Psoas muscle (tissue), 8 donors: Measurements from ENCODE around the gene VPS51. TPM values are rescaled to one million over a fixed set of nuclear protein-coding genes. Genes with fewer than 3 reads are reported as not detected.

ENCODE experiments used
- ATAC-seq, 4 donors: fragments of 200-7000 bp; cut with Tn5 transposase; one replicate each; pipeline ENCODE4 v1.9.1; 2020; ENCODE audit warnings: moderate library complexity in 3 of 4, mild to moderate bottlenecking in 2 of 4
- DNase-seq, 2 donors: peaks; one replicate each; pipeline ENCODE4 v3.0.0-alpha.2; 2020
- H3K27ac ChIP-seq: fragments of 200-600 bp; one replicate; pipeline ENCODE4 v1.8.0; 2022
- H3K27me3 ChIP-seq, 3 donors: fragments of 200-600 bp in 1 of 3; one replicate each; pipeline versions ENCODE4 v1.6.1 to v1.8.0; 2013 to 2022; ENCODE audit warnings: low read length in 2 of 3, mild to moderate bottlenecking in 2 of 3, moderate library complexity in 1 of 3; ENCODE audit not compliant: insufficient read depth in 3 of 3
- H3K36me3 ChIP-seq, 2 donors: fragments of 200-600 bp in 1 of 2; one replicate each; pipeline versions ENCODE4 v1.6.1 to v1.8.0; 2013 to 2022; ENCODE audit warnings: low read depth in 1 of 2, mild to moderate bottlenecking in 1 of 2, moderate library complexity in 1 of 2; ENCODE audit not compliant: insufficient read depth in 1 of 2
- H3K4me1 ChIP-seq: fragments of 200-600 bp; one replicate; pipeline ENCODE4 v1.8.0; 2022
- H3K4me3 ChIP-seq: fragments of 200-600 bp; one replicate; pipeline ENCODE4 v1.8.0; 2022; ENCODE audit warnings: mild to moderate bottlenecking
- H3K9me3 ChIP-seq: fragments of 200-600 bp; one replicate; pipeline ENCODE4 v1.8.0; 2022
- WGBS, 3 donors: extraction: QIAGEN DNeasy Blood & Tissue Kit; methylation state at CpG; one replicate each; pipeline versions ENCODE4 v1.1.6 to v1.1.7; 2013; 5-methylcytosine and 5-hydroxymethylcytosine counted together
- intact Hi-C, 2 donors: fragments of 100-400 bp; cut with DNase I; formaldehyde crosslinking; loops; one replicate each; pipeline versions ENCODE4 v1.11.0 to v1.14.2; 2022
- polyA plus RNA-seq, 3 donors: library from polyadenylated mRNA; stranded (reverse); fragments of 200-250 nt; gene quantifications; one replicate each; pipeline ENCODE4 v1.2.3, GENCODE V29; 2013
- total RNA-seq, 4 donors: library from RNA; stranded (reverse); fragmentation: NEBNext Ultra II Directional in 2 of 4; extraction: Animal tissue kit (Norgen Biotek cat#: 25700) in 2 of 4; gene quantifications; one replicate each; pipeline versions ENCODE4 v1.2.1 to v1.2.4, GENCODE V29; 2021 to 2023
- TF ChIP-seq, protein P1 (sequence below): fragments of 200-600 bp; IDR thresholded peaks from one replicate; pipeline ENCODE4 v1.8.0; 2022; ENCODE audit warnings: antibody characterized with exemption
- donor health status: healthy with polysubstance abuse.
- donor health status: DM: no; HTN: no; CAD: no; lungs with moderate emphysema.
- donor health status: Bipolar disorder and iron deficiency.
- donor health status: healthy.
- donor health status: DM: yes; HTN: yes; CAD: no.
- donor health status: DM: no; HTN: no; CAD: no.
- donor health status: DM: no; HTN: no; CAD: no.
- donor health status: DM: yes; HTN: yes; CAD: no.

VPS51 gene
- total and polyA plus RNA-seq, 7 donors, result 60.3 to 110 (median 90.5) TPM

DNA sequence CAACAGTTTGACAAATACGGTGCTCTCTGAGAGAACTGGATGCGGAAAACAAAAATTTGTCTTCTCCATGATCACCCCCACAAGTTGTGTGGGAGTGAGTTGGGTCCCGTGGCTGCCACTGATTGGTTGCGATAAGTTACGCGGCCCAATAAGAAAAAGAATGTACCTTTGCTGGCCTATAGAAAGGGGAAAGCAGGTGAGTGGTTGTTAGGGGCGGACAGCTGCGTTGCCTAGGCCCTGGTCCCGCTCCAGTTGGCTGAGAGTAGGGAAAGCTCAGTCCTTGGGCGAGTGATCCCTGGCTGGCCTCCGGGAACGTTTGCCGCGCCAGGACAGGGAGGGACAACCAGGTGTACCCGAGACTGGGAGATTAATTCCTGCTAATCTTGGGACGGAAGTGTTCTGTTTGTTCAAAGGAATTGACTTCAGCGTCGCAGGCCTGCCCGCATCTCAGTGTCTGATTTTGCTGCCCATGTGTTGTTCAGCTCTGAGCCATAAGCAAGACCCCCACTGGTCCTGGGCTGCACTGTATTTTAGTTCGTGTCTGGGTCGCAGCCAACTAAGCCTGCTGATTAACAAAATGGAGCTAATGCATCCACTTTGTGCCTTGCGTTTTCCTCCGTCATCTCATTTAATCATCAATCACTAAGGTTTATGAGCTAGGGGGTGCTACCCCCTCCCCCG lies 39.1 kb downstream of the VPS51 start:
- peak overlapping the region; percentile 96 for H3K27ac ChIP-seq
- WGBS, 3 donors, result 1 to 2% (median 2%) methylated on average over 23 to 24 of the region's 24 CpGs
- ATAC-seq (peak; percentile 88 to 91 (median 90)), DNase-seq (peak; percentile 90 to 97)
- TF ChIP-seq, protein P1, sequence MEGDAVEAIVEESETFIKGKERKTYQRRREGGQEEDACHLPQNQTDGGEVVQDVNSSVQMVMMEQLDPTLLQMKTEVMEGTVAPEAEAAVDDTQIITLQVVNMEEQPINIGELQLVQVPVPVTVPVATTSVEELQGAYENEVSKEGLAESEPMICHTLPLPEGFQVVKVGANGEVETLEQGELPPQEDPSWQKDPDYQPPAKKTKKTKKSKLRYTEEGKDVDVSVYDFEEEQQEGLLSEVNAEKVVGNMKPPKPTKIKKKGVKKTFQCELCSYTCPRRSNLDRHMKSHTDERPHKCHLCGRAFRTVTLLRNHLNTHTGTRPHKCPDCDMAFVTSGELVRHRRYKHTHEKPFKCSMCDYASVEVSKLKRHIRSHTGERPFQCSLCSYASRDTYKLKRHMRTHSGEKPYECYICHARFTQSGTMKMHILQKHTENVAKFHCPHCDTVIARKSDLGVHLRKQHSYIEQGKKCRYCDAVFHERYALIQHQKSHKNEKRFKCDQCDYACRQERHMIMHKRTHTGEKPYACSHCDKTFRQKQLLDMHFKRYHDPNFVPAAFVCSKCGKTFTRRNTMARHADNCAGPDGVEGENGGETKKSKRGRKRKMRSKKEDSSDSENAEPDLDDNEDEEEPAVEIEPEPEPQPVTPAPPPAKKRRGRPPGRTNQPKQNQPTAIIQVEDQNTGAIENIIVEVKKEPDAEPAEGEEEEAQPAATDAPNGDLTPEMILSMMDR, result no peak
- peaks cover 30% of the 10 kb centered on the region for H3K4me1 ChIP-seq
- no peaks in the 10 kb centered on the region for H3K9me3 ChIP-seq
- H3K36me3 ChIP-seq, result peaks cover 3 to 31% of the 10 kb centered on the region in 2 donors
- no peaks in the 10 kb centered on the region for H3K27me3 ChIP-seq
- peak overlapping the region; percentile 98 for H3K4me3 ChIP-seq
- intact Hi-C loops, result loop anchor here in 1 of 2 donors (2.0 kb wide), 1 partner anchor 46 kb away; the partner anchor contains the start of gene CAPN1

DNA sequence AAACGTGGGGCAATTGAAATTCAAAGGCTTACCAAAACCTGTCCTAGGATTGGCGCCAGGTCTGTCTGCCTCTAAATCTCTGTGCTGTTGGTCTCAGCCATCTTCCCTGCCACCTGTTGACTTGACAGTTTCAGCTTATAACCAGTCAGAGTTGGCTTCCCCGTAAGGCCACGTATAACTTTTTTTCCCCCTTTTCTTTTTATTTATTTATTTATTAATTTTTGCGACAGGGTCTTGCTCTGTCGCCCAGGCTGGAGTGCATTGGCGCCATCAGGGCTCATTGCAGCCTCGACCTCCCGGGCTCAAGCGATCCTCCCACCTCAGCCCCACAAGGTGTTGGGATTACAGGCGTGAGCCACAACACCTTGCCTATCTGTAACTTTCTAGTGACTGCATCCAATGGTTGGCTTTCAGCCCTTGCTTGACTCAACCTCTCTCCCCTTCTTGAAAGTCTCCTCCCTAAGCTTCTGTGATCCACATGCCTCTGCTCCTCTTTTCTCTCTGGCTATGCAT lies 39.7 kb downstream of the VPS51 start:
- TF ChIP-seq, protein P1, result no peak
- peaks cover 30% of the 10 kb centered on the region for H3K4me1 ChIP-seq
- H3K36me3 ChIP-seq, result peaks cover 3 to 25% of the 10 kb centered on the region in 2 donors
- intact Hi-C loops, result loop anchor here in 1 of 2 donors (2.0 kb wide), 1 partner anchor 45 kb away; the partner anchor contains the start of gene CAPN1
- H3K27me3 ChIP-seq, result no peaks in the 10 kb centered on the region
- H3K9me3 ChIP-seq, result no peaks in the 10 kb centered on the region
- H3K27ac ChIP-seq, result peak overlapping the region; percentile 96
- DNase-seq (no peak), ATAC-seq (no peak)
- peak overlapping the region; percentile 98 for H3K4me3 ChIP-seq
- 48 to 59% (median 52%) methylated on average over 11 of the region's 11 CpGs for WGBS, 3 donors

DNA sequence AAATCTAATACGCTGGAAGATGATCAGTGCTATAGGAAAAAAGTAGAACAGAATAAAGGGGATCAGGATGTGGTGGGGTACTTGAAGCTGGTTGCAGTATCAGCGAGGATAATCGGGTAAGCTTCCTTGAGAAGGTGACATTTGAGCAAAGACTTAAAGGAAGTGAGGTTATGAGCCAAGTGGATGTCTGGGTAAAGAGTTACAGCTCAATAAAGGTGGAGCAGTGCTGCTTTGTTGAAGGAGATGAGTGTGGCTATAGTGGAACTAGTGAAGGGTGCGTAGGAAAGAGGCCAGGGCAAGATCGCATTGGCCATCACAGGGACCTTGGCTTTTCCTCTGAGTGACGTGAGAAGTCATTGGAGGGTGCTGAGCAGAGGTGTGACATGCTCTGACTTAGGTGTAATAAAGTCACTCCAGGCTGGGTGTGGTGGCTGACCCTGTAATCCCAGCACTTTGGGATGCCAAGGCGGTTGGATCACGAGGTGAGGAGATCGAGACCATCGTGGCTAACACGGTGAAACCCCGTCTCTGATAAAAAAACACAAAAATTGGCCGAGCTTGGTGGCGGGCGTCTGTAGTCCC lies 40.6 kb downstream of the VPS51 start:
- 79 to 87% (median 81%) methylated on average over 15 of the region's 15 CpGs for WGBS, 3 donors
- Histone ChIP-seq H3K36me3 (peaks cover 3 to 16% of the 10 kb centered on the region in 2 donors), H3K27me3 (no peaks in the 10 kb centered on the region), H3K4me3 (no peak overlapping the region), H3K9me3 (no peaks in the 10 kb centered on the region), H3K4me1 (peaks cover 31% of the 10 kb centered on the region), H3K27ac (peak overlapping the region; percentile 96)
- intact Hi-C loops, result no loop called here
- DNase-seq, result no peak
- no peak for ATAC-seq
- TF ChIP-seq, protein P1, result no peak

DNA sequence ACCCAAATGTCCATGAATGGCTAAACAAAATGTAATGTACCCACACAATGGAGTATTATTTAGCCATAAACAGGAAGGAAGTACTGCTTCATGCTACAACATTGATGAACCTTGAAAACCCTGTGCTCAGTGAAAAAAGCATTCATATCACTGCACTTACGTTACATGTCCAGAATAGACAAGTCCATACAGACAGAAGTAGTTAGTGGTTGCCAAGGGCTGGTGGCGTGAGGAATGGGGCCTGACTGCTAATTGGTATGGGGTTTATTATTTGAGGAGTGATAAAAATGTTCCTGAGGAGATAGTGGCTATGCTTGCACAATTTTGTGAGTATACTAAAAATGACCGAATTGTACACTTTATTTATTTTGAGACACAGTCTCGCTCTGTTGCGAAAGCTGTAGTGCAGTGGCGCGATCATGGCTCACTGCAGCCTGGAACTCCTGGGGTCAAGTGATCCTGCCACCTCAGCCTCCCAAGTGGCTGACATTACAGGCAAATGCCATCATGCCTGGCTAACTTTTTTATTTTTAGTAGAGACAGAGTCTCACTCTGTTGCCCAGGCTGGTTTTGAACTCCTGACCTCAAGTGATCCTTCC lies 46.0 kb downstream of the VPS51 start:
- Histone ChIP-seq H3K36me3 (no peaks in the 10 kb centered on the region), H3K27ac (peak overlapping the region; percentile 69), H3K27me3 (no peaks in the 10 kb centered on the region), H3K4me1 (peaks cover 4% of the 10 kb centered on the region), H3K9me3 (no peaks in the 10 kb centered on the region), H3K4me3 (peak overlapping the region; percentile 18)
- intact Hi-C loops, result no loop called here
- ATAC-seq (peak in 3 of 4 donors; percentile 90 to 95 (median 91)), DNase-seq (no peak)
- TF ChIP-seq, protein P1, result no peak
- 50 to 85% (median 55%) methylated on average over 7 of the region's 7 CpGs for WGBS, 3 donors
